ENCODE data around the gene ARHGAP33.

DNA sequence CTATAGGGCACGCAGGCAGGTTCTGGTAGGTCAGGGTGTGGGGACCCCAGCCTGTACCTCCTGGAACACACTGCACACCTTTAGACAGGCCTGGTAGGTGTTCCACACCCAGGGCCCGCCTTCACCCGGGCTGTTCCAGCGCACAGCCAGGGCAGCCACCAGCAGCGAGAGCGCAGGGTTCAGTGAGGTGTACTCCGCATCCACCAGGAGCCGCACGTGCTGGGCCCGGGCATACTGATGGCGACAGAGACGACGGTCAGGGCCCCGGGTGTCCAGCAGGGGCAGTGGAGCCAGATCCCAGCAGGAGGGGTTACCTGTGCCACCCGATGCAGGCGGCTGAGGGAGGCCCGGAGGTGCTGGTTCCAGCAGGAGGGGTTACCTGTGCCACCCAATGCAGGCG, 31.2 kb downstream of the ARHGAP33 start:
- TF ChIP-seq, protein P1, sequence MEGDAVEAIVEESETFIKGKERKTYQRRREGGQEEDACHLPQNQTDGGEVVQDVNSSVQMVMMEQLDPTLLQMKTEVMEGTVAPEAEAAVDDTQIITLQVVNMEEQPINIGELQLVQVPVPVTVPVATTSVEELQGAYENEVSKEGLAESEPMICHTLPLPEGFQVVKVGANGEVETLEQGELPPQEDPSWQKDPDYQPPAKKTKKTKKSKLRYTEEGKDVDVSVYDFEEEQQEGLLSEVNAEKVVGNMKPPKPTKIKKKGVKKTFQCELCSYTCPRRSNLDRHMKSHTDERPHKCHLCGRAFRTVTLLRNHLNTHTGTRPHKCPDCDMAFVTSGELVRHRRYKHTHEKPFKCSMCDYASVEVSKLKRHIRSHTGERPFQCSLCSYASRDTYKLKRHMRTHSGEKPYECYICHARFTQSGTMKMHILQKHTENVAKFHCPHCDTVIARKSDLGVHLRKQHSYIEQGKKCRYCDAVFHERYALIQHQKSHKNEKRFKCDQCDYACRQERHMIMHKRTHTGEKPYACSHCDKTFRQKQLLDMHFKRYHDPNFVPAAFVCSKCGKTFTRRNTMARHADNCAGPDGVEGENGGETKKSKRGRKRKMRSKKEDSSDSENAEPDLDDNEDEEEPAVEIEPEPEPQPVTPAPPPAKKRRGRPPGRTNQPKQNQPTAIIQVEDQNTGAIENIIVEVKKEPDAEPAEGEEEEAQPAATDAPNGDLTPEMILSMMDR (conservative IDR thresholded peaks at IDR 0.05; ENCODE audit: low read depth, low read length), result no peak
- no peak for TF ChIP-seq EZH2 (IDR thresholded peaks at IDR 0.05; ENCODE audit: low read length, unreplicated experiment)
